C4-2B (cell line): ENCODE measurements around the gene OBP2A.

Experiments
- ZFX ChIP-seq: fragments of 450-650 bp; IDR thresholded peaks from 2 replicates; pipeline ENCODE4 v1.6.1; 2017
- TF ChIP-seq, protein P1 (sequence below): fragments of 450-650 bp; conservative IDR thresholded peaks from 2 replicates; pipeline ENCODE4 v1.5.1; 2017; ENCODE audit warnings: mild to moderate bottlenecking

DNA sequence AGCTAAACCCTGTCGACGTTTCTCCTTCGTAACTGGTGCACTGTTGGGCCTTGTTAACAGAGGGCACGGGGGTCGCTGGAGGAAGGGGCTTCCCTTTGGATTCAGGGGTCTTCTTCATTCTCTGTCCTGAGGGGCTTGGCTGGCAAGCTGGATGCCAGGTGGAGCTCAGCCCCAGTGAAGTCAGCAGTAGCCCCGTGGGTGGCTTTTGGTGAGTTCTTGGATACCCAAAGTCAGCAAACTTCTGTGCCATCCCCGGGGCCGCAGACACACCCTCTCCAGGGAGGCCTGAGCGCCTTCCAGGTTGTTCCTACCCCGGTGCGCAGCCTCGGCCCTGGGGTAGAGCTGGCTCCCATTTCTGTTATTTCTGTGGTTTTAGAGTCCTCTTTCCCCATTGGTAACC is 12.3 kb upstream of the OBP2A start:
- TF ChIP-seq, protein P1, sequence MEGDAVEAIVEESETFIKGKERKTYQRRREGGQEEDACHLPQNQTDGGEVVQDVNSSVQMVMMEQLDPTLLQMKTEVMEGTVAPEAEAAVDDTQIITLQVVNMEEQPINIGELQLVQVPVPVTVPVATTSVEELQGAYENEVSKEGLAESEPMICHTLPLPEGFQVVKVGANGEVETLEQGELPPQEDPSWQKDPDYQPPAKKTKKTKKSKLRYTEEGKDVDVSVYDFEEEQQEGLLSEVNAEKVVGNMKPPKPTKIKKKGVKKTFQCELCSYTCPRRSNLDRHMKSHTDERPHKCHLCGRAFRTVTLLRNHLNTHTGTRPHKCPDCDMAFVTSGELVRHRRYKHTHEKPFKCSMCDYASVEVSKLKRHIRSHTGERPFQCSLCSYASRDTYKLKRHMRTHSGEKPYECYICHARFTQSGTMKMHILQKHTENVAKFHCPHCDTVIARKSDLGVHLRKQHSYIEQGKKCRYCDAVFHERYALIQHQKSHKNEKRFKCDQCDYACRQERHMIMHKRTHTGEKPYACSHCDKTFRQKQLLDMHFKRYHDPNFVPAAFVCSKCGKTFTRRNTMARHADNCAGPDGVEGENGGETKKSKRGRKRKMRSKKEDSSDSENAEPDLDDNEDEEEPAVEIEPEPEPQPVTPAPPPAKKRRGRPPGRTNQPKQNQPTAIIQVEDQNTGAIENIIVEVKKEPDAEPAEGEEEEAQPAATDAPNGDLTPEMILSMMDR, result no peak
- TF ChIP-seq ZFX, result no peak
